GM12874 (cell line): ENCODE results near the gene FRMD3.

ENCODE experiments used
- TF ChIP-seq, protein P1 (sequence below): IDR thresholded peaks from 2 replicates; pipeline ENCODE4 v1.5.1; 2011; ENCODE audit warnings: low read depth, mild to moderate bottlenecking, control low read depth, low read length, moderate library complexity; ENCODE audit not compliant: insufficient read depth

The FRMD3 gene

DNA sequence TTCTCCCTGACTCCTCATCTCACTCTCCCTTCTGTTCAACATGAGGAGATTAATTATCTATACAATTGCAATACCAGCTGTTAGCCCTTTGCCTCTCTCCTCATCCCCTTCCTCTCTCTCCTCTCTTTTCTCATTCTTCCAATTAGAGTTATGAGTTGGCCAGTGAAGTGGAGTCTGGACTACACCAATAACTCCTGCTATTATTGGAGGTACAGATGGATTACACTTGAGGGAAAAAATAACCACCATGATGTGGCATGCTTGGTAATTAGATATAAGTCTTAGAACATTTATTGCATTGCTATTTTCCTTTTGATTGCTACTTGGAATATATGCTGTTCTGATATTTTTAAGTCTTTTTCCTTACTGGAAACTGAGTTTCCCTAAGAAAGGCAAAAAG lies 159.2 kb downstream of the FRMD3 start:
- TF ChIP-seq, protein P1, sequence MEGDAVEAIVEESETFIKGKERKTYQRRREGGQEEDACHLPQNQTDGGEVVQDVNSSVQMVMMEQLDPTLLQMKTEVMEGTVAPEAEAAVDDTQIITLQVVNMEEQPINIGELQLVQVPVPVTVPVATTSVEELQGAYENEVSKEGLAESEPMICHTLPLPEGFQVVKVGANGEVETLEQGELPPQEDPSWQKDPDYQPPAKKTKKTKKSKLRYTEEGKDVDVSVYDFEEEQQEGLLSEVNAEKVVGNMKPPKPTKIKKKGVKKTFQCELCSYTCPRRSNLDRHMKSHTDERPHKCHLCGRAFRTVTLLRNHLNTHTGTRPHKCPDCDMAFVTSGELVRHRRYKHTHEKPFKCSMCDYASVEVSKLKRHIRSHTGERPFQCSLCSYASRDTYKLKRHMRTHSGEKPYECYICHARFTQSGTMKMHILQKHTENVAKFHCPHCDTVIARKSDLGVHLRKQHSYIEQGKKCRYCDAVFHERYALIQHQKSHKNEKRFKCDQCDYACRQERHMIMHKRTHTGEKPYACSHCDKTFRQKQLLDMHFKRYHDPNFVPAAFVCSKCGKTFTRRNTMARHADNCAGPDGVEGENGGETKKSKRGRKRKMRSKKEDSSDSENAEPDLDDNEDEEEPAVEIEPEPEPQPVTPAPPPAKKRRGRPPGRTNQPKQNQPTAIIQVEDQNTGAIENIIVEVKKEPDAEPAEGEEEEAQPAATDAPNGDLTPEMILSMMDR, result no peak

DNA sequence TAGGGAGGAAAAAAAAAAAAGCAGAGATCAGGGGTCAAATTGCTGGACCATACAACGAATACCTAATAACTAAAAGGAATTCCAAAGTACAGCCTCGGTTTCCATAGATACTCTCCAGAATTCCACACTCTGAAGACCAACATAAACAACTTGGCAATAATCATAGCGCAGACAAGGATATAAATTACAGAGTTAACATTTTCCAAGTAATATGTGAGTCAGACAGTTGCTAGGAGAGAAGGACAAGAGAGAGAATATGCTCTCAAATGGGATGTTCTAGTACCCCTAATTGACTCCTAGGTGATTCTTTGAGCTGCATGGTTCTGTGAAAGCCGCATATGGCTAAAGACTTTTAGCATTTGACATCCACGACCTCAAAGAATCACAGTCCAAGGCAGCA lies 165.2 kb downstream of the FRMD3 start:
- TF ChIP-seq, protein P1, result no peak

DNA sequence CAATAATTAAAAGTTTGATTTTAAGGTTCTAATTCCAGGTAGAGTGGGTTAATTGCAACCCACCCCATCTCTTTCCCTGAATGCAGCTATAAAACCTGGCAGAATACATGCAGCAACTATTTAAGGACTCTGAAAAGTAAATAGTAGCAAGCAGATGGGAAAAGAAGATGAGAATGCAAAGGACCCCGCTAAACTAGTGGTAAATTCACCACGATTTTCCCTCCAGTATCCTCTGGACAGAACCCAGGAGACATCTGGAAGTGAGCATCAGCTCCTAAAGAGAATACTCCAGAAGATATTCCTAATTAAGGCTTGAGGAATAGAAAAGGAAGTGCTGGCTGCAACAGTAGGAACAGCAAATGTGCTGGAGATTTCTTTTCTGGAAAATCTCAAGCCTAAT lies 170.9 kb downstream of the FRMD3 start:
- TF ChIP-seq, protein P1, result no peak

DNA sequence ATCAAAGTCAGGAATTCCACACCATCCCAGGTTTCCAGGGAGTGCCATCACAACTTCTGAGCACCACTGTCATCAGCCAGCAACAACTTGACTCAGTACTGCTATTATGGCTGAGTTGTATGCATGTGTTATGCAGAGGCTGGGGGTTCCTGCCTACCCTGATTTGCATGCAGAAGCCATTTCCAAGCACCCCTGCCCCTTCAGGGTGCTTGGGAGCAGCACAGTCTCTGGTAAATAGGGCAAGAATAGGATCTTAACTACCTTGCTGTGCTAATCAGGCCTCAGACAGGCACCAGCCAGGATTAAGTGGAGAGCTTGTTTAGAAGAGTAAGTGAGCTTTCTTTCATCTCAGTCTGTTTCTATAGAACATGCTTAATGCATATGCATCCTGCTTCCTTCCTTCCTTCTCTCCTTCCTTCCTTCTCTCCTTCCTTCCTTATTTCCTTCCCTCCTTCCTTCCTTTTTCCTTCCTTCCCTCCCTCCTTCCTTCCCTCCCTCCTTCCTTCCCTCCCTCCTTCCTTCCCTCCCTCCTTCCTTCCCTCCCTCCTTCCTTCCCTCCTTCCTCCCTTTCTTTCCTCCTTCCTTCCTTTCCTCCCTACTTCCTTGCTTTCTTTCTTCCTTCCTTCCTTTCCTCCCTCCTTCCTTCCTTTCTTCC lies 175.7 kb downstream of the FRMD3 start:
- TF ChIP-seq, protein P1, result no peak

DNA sequence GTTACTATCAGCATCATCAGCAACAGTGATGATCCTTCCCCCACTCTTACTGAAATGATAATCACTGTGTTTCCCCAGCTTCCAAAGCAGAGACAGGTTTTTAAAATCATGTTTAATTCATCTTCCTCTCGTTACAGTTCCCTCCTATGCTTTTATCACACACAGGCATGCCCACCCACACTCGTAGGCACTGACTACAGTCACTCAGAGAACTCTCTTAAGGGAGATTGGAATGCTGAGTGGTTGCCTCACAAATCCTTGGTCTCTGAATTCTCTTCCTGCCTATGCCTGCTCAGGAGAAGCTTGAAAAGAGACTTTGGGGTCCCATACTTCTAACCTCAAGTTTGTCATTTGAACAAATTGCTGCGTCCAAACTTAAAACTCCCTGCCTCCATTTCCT lies 179.2 kb downstream of the FRMD3 start:
- TF ChIP-seq, protein P1, result no peak

DNA sequence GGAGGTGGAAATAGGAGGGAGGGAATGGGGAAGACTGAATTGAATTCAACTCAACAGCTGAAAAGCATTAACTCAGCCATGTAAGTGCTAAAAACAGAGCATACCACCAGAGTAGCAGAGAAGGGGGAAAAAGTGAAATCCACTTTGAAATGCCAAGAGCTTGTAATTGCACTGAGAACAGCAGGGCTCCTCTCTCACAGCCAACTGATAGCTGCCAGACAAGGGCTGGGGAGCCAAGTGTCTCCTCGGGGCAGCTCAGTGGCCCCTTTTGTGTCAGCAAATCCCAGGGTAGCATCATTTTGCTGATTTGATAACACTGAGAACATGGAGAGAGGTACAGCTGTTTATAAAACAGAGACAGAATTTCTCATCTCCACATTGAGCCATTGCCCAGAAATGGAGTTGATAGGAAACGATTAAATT lies 182.5 kb downstream of the FRMD3 start:
- TF ChIP-seq, protein P1, result no peak

DNA sequence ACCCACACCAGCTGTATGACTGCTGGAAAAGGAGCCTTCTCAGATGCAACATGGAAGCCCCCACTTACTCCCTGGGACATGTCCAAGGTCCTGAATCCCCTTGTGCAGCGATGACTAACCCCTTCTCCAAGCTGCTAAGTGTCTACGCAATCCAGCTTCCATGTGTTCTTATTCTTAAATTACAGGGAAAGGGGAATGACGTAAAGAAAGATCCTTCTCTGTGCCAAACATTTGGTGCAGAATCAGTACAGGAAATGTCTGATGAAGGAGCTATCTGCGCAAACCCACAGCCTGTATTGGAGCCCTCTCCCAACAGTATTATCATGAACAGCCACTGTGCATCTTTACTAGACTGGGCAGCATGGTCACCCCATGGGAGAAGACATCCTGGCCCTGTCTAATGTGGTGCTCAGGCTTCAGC lies 183.2 kb downstream of the FRMD3 start:
- TF ChIP-seq, protein P1, result no peak
